AG08396 (cell line): ENCODE measurements around the gene TAS2R40.
"Not testable (repeated sequence)": the region's sequence is repeated elsewhere in the genome, so short reads cannot be mapped to it uniquely, and the experiment has no call there.

Experiments
- DNase-seq: peaks from one replicate; pipeline ENCODE4 v3.0.0; 2012; ENCODE audit warnings: low spot score, mixed read lengths

TAS2R40 gene

GRCh38 chr7:143221737-143222136, at the start of gene TAS2R40:
TAS2R40 (plus strand) TSS chr7:143222037; CDS start chr7:143222079, 42 bp downstream.
- DNase-seq = no peak

DNA sequence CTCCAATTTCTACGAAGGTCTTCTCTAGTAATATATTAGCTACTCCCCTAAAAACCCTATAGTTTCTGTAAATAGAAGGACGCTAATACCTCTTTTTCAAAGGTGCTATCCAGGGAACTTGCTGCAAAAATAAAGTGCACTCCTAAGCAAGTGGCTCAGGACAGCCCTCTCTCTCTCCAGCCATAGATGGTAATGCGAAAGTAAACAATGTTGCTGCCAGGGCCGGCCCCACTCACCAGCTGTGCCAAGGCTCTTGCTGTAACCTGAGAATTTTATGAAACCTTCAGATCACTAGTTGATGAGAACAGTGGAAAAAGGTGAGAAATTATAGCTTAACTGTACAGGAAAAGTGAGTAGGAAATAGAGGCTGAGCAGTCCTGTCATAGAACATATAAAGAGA, 49.5 kb upstream of the TAS2R40 start:
- DNase-seq = no peak

- DNase-seq = no peak
These were observed 45.7 kb upstream of the TAS2R40 start for GRCh38 chr7:143176128-143176527.

- DNase-seq = no peak
These were observed 44.3 kb upstream of the TAS2R40 start for GRCh38 chr7:143177374-143178119.

DNA sequence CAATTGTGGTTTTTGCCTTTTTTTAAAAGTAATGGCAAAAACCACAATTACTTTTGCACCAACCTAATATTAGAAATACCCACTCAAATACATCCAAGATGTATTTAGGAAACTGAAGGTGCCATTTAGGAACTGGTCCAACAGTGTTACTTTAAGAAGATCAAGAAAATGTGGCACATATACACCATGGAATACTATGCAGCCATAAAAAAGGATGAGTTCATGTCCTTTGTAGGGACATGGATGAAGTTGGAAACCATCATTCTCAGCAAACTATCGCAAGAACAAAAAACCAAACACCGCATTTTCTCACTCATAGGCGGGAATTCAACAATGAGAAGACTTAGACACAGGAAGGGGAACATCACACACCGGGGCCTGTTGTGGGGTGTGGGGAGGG, 41.1 kb upstream of the TAS2R40 start:
- not testable (repeated sequence) for DNase-seq

DNA sequence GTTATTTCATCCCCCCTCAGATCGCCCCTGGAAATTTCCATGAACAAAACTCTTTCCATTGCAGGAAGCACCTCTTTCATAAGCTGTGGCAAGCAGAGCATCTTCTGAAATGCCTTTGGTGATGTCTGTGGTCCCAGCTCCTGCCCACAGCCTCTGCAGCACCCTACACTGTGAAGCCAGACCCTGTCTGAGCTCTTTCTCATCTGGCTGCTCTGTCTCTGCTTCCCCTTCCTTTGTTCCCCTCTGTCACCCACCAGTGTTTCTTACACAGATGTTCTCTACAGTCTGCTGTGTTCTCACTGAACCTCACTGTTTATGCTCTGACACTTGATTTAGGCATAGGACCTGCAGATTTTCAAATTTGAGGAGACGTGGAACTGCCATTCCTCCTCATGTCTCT, 40.5 kb upstream of the TAS2R40 start:
- DNase-seq = no peak

- DNase-seq = no peak
These were observed 38.8 kb upstream of the TAS2R40 start, which contains the start of gene TAS2R39 for GRCh38 chr7:143183024-143183423. TAS2R39 (plus strand) TSS chr7:143183419; CDS start chr7:143183419, 0 bp downstream.

GRCh38 chr7:143185551-143185950, 36.3 kb upstream of the TAS2R40 start:
- no peak for DNase-seq

GRCh38 chr7:143188994-143189393, 32.8 kb upstream of the TAS2R40 start:
- DNase-seq = no peak

DNA sequence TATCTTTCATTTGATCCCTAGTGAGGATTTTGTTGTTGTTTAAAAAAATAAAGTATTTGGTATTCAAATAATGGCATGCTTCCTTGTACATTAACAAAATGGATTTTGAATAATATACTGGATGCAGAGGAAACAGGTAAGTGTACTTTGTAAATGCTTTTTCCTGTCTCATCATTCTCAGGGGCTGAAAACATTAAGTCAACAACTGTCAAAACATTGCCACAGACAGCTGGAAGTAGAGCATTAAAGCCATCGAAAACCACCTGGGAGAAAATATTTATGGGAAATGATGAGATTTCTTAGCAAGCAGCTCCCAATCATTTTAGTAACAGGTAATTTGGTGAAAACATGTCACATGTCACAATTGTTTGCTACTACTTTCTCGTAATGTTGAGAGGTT, 28.0 kb upstream of the TAS2R40 start:
- DNase-seq = no peak

DNA sequence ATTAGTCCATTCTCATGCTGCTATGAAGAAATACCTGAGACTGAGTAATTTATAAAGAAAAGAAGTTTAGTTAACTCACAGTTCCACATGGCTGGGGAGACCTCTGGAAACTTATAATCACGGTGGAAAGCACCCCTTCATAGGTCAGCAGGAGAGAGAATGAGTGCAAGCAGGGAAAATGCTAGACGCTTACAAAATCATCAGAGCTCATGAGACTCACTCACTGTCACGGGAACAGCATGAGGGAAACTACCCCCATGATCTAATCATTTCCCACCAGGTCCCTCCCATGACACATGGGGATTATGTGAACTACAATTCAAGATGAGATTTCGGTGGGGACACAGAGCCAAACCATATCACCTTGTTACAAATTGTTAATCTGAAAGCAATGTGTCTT, 22.8 kb upstream of the TAS2R40 start:
- no peak for DNase-seq

- no peak for DNase-seq
These were observed 19.7 kb upstream of the TAS2R40 start for GRCh38 chr7:143202161-143202560.

DNA sequence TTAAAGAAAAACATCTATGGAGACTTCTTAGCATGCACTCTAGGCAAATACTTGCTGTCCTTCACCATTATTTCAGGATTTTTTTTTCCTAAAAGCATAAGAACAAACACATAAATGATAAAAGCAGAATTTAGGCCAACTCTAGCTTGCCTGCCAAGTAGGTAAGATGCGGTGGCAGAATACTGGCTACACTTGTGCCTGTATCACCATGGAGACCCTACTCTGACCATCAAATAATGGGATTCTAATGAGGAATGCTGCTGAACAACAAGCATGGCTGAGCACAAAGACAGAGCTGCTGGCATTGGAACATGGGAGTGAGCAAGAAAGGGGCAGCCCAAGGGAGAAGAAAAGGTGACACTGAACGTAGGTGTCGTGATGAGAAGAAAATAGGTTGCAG, 18.5 kb upstream of the TAS2R40 start:
- no peak for DNase-seq

DNA sequence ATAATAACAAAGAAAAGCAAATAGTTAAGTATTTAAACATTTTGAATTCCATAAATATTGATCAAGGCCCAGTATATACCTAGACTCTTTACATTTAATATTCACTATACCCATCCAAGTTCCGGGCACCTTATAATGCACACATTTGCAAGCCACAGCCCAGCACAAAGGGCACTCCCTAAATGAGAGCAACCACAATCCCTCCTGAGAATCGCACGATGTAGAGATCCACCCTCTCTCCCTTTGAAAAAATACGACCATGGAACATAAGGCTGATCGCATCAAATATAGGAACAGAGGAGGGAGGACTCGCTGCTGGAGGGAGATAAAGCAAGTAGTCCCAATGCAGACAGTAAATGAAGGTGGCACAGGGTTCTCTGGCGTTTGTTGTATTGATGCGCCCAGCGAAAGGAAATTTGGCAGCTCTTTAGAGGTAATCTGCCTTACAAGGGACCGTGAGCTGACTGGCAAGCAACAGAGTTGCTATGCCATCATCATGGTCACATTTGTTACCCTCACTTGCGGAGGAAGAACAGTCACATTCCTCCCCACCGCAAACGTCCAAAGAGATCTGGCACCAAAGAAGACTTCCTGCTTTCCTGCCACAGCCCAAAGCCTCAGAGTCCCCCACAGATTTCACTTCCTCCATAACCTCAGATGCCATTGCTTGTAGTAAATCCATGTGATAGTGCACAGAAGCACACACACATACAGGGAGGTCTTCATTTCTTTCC, 16.1 kb upstream of the TAS2R40 start:
- DNase-seq = no peak

DNA sequence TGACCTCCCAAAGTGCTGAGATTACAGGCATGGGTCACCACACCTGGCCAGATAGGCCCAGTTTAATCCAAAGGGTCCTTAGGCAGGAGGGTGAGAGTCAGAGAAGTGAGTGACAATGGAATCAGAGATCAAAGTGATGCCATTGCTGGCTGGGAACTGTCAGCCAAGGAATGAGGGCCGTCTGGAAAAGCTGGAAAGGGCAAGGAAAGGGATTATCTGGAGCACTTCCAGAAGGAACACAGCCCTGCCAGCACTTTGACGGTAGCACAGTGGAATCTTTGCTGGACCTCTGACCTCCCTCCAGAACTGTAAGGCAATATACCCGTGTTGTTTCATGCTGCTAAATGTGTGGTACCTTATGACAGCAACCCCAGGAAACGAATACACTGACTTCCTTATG, 11.3 kb upstream of the TAS2R40 start:
- no peak for DNase-seq

DNA sequence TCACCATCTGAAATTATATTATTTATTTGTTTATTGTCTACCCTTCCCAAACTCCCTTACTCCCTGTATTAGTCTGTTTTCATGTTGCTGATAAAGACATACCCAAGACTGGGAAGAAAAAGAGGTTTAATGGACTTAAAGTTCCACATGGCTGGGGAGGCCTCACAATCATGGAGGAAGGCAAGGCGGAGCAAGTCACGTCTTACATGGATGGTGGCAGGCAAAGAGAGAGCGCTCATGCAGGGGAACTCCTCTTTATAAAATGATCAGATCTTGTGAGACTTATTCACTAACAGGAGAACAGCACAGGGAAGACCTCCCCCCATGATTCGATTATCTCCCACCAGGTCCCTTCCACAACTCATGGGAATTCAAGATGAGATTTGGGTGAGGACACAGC, 8.4 kb upstream of the TAS2R40 start:
- not testable (repeated sequence) for DNase-seq

DNA sequence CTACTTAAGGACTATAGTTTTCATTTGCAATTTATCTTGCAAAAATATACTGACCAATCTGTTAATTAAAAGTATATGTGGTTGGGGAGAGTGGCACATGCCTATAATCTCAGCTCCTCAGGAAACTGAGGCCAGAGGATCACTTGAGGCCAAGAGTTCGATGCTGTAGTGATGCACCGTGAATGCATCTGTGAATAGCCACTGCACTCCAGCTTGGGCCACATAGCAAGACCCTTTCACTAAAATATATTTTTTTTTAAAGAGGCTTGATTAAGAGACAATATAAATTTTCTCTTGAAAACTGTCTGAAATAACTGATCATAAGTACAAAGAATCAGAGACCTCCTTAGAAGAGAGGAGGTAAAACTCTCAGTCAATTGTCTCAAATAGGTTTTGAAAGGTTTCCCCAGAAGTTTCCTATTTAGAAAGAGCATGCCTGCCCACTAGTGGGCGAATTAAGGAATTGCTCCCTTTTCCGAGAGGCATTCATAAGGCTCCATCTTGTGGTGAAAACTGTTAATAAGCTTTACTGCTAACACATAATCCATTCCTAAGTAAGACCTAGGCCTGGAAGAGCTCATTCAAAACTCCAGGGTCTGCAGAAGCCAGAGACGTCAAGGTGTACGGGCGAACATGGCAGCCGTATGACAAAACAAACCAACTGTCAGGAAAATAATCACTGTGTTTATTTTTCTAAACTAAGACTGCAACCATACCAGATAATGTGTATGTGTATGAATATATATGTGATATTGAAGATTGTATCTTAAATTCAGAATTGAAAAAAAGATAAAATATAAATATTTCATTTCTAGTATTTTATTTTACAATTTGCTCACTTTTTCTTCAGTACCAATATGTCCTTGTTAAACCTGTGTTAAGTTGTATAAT, 6.8 kb upstream of the TAS2R40 start:
- peak; percentile 64 for DNase-seq

- DNase-seq = no peak
These were observed 5.7 kb upstream of the TAS2R40 start for GRCh38 chr7:143216151-143216550.

DNA sequence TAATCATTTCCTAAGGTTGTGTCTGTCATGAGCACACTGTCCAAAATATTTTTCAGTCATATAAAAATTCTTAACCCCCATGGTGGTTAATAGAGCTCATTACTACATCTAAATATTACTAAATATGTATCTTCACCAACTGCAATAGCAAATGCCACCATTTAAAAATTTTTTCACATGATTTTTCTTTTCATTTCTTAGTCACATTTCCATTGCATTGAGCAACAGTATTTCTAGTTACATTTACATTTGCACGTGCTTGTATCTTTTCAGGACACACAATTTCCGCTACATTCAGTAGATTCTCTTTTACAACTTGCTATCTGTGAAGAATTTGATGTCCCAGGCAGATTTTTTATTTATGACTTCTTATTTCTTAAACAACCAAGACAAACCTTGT, 5.2 kb upstream of the TAS2R40 start:
- no peak for DNase-seq

GRCh38 chr7:143217806-143218205, 4.0 kb upstream of the TAS2R40 start:
- DNase-seq = no peak

- no peak for DNase-seq
These were observed 551 bp upstream of the TAS2R40 start for GRCh38 chr7:143221286-143221685.

GRCh38 chr7:143222782-143223181, 945 bp downstream of the TAS2R40 start:
- no peak for DNase-seq
